Measurements from ENCODE around the gene LMAN1L. TPM values are rescaled to one million over a fixed set of nuclear protein-coding genes. Genes with fewer than 3 reads are reported as not detected.

LMAN1L gene
- total RNA-seq, 1 experiment from 2014 or later = 0.23 TPM

DNA sequence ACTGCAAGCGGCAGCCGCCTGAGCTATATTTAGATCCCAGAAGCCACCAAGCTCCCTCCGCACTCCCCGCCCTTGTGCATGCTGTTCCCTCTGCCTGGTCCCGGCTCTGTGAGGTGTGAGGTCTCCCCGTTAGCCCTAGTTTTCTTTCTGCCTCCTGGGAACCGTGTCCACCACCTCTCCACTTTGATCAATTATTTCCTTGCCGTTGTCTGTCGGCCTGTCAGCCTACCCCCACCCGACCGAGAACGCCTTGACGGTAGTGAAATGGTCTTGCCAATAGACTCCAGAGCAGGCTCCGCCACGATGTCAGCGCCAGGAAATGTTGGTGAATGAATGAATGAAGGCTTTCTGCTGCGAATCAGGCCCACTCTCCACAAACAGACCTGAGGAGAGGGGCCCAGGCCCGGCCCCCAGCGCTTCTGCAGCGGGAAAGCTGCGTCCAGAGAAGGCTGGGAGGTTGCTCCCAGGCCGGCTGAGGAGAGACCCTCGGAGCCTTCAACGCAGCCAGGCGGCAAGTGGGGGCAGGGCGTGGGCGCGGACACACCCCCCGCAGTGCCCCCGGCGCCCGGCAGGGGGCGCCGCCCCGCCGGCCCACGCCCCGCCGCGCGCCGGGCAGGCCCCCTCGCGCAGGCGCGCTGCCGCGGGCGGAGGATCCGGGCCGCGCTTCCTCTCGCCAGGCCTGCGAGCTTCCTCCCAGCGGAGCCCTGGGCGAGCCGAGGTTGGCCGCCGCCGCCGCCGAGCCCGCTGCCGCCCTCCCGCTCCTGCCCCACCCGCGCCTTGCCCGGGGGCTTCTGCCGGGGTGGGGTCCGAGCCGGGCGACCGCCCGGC is 31.0 kb upstream of the LMAN1L start, which contains the start of gene CSK:
CSK (plus strand) TSS at position 650 of the 828 bp plus-strand sequence. CDS start 16,218 bp downstream, outside the sequence.
- intact Hi-C loops (cut with micrococcal nuclease) = loop anchor here (1.0 to 10.0 kb wide), 2 partner anchors 54 to 423 kb away; partner anchors contain the start of gene C15orf39
- no TSS peak for BruUV-seq (replicated peaks)
- ChIA-PET CTCF (interaction anchor here (0.6 to 26.4 kb wide), 18 partner anchors 11 to 1021 kb away, joined by 3 to 632 read pairs (median 4); no protein-coding TSS in a partner anchor), POLR2A (interaction anchor here (0.5 to 4.3 kb wide), 7 partner anchors 11 to 175 kb away, joined by 3 to 33 read pairs (median 5); partner anchors contain the start of genes FAM219B and RPP25)
- Mint-ChIP-seq H3K9me3 (ENCODE audit: unreplicated experiment) (no peaks in the 10 kb centered on the region), H3K27ac (ENCODE audit: low read depth, unreplicated experiment) (peak within 1 kb of the TSS; percentile 85), H3K4me3 (ENCODE audit: unreplicated experiment) (peak within 1 kb of the TSS; percentile 92), H3K4me1 (ENCODE audit: insufficient read depth, unreplicated experiment) (peaks cover 23% of the 10 kb centered on the region), H3K36me3 (ENCODE audit: insufficient read depth, unreplicated experiment) (no peaks in the 10 kb centered on the region), H3K27me3 (ENCODE audit: insufficient read depth, unreplicated experiment) (no peaks in the 10 kb centered on the region)
- DNase-seq (ENCODE audit: unreplicated experiment) = peak; percentile 68
- TF ChIP-seq, protein P1, sequence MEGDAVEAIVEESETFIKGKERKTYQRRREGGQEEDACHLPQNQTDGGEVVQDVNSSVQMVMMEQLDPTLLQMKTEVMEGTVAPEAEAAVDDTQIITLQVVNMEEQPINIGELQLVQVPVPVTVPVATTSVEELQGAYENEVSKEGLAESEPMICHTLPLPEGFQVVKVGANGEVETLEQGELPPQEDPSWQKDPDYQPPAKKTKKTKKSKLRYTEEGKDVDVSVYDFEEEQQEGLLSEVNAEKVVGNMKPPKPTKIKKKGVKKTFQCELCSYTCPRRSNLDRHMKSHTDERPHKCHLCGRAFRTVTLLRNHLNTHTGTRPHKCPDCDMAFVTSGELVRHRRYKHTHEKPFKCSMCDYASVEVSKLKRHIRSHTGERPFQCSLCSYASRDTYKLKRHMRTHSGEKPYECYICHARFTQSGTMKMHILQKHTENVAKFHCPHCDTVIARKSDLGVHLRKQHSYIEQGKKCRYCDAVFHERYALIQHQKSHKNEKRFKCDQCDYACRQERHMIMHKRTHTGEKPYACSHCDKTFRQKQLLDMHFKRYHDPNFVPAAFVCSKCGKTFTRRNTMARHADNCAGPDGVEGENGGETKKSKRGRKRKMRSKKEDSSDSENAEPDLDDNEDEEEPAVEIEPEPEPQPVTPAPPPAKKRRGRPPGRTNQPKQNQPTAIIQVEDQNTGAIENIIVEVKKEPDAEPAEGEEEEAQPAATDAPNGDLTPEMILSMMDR (IDR thresholded peaks at IDR 0.05; ENCODE audit: unreplicated experiment) = peak; percentile 58

DNA sequence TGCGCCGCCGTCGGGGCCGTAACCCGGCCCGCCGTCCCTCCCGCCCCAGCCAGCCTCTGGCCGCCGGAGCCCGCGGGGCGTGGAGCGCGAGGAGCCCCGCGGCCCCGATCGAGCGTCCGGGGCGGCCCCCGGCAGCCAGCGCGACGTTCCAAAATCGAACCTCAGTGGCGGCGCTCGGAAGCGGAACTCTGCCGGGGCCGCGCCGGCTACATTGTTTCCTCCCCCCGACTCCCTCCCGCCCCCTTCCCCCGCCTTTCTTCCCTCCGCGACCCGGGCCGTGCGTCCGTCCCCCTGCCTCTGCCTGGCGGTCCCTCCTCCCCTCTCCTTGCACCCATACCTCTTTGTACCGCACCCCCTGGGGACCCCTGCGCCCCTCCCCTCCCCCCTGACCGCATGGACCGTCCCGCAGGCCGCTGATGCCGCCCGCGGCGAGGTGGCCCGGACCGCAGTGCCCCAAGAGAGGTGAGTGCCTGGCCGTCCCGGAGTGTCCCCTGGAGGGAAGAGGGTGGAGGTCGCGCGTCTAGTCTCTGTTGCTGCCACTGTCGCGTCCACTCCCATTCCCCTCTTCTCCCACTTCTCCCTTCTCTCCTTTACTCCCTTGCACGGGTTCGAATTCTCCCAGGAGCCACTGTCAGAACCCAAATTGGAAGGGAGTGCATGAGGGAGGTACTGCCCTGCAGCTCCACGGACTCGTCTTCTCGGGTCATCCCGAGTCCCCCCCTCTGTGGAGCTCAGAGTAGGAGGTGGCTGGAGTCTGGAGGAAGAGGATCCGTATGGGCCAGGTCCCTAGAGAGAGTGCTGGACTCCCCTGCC is 30.2 kb upstream of the LMAN1L start:
- intact Hi-C loops (cut with micrococcal nuclease) = loop anchor here (10.0 kb wide), 1 partner anchor 422 kb away; the partner anchor contains the start of gene C15orf39
- DNase-seq (ENCODE audit: unreplicated experiment) = no peak
- Mint-ChIP-seq H3K27me3 (ENCODE audit: insufficient read depth, unreplicated experiment) (no peaks in the 10 kb centered on the region), H3K27ac (ENCODE audit: low read depth, unreplicated experiment) (peak overlapping the region; percentile 85), H3K4me3 (ENCODE audit: unreplicated experiment) (peak overlapping the region; percentile 92), H3K4me1 (ENCODE audit: insufficient read depth, unreplicated experiment) (peaks cover 23% of the 10 kb centered on the region), H3K36me3 (ENCODE audit: insufficient read depth, unreplicated experiment) (no peaks in the 10 kb centered on the region), H3K9me3 (ENCODE audit: unreplicated experiment) (no peaks in the 10 kb centered on the region)
- POLR2A ChIA-PET = interaction anchor here (1.0 to 4.3 kb wide), 13 partner anchors 10 to 174 kb away, joined by 3 to 33 read pairs (median 5); partner anchors contain the start of genes CLK3, FAM219B and RPP25
- BruUV-seq (replicated peaks) = no TSS peak
- TF ChIP-seq, protein P1 (IDR thresholded peaks at IDR 0.05; ENCODE audit: unreplicated experiment) = no peak
- CTCF ChIA-PET = interaction anchor here (0.6 to 26.4 kb wide), 15 partner anchors 11 to 407 kb away, joined by 3 to 632 read pairs (median 5); no protein-coding TSS in a partner anchor

DNA sequence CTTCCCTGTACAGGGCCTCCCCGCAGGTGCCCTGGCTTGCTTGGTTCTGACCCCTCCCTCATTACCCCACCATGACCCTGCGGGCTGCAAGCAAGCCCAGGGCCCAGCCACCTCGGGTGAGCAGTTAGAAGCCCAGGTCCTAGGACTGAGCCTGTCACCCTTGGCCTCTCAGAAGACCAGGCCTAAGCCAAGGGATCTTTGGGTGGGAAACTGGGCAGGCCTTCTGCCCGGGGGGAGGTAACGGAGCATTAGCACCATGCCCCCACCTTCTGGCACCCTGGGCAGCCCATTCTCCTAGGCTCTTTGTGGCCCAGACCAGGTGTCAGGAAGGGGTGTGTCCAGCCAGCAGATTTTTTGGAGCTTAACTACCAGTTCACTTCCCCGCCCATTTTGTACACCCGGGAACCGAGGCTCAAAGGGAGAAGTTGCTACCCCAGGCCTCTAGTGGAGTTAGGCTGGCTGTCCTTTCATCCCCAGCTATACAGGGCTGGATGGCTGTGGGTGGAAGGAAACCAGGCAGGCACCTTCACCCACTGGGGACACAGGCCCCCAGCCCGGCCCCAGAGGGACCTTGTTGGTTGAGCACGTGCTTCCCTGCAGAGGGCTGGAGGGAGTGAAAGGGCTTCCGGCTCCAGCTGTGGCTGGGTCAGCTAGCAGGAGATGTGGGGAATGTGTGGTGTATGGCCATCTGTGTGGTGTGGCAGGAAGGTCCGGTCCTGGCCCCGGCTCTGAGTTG is 29.4 kb upstream of the LMAN1L start:
- peaks cover 29% of the 10 kb centered on the region for H3K4me1 Mint-ChIP-seq (ENCODE audit: insufficient read depth, unreplicated experiment)
- no peaks in the 10 kb centered on the region for H3K27me3 Mint-ChIP-seq (ENCODE audit: insufficient read depth, unreplicated experiment)
- DNase-seq (ENCODE audit: unreplicated experiment) = peak; percentile 52
- ChIA-PET CTCF (interaction anchor here (0.7 to 5.8 kb wide), 14 partner anchors 10 to 408 kb away, joined by 3 to 26 read pairs (median 4); no protein-coding TSS in a partner anchor), POLR2A (interaction anchor here (0.6 to 4.3 kb wide), 17 partner anchors 9 to 668 kb away, joined by 3 to 33 read pairs (median 4); partner anchors contain the start of genes CLK3, FAM219B and SIN3A)
- peak overlapping the region; percentile 85 for H3K27ac Mint-ChIP-seq (ENCODE audit: low read depth, unreplicated experiment)
- no peaks in the 10 kb centered on the region for H3K9me3 Mint-ChIP-seq (ENCODE audit: unreplicated experiment)
- intact Hi-C loops (cut with micrococcal nuclease) = loop anchor here (10.0 kb wide), 1 partner anchor 422 kb away; the partner anchor contains the start of gene C15orf39
- H3K36me3 Mint-ChIP-seq (ENCODE audit: insufficient read depth, unreplicated experiment) = no peaks in the 10 kb centered on the region
- peak overlapping the region; percentile 92 for H3K4me3 Mint-ChIP-seq (ENCODE audit: unreplicated experiment)
- TF ChIP-seq, protein P1 (IDR thresholded peaks at IDR 0.05; ENCODE audit: unreplicated experiment) = no peak
- BruUV-seq (replicated peaks) = TSS peak; percentile 23

Measured in MCF 10A (cell line).